ENCODE data around the gene DNAJC1. TPM values are rescaled to one million over a fixed set of nuclear protein-coding genes. Genes with fewer than 3 reads are reported as not detected.
A peak's percentile ranks its signal among the peaks of the same experiment; 100 is the strongest.
"Not testable (repeated sequence)": the region's sequence is repeated elsewhere in the genome, so short reads cannot be mapped to it uniquely, and the experiment has no call there.

DNAJC1 gene, protein sequence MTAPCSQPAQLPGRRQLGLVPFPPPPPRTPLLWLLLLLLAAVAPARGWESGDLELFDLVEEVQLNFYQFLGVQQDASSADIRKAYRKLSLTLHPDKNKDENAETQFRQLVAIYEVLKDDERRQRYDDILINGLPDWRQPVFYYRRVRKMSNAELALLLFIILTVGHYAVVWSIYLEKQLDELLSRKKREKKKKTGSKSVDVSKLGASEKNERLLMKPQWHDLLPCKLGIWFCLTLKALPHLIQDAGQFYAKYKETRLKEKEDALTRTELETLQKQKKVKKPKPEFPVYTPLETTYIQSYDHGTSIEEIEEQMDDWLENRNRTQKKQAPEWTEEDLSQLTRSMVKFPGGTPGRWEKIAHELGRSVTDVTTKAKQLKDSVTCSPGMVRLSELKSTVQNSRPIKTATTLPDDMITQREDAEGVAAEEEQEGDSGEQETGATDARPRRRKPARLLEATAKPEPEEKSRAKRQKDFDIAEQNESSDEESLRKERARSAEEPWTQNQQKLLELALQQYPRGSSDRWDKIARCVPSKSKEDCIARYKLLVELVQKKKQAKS
- total RNA-seq (2014; rRNA removed; shearing (Covaris generic)) = 15.1 and 26.5 TPM in 2 replicates

- peak; percentile 88 for DNase-seq (ENCODE audit: low read depth)
These were observed at the start of gene DNAJC1 for GRCh38 chr10:22003177-22003963. TSS of gene DNAJC1 (minus strand) at chr10:22003730. CDS start at chr10:22003434, 296 bp downstream.

GRCh38 chr10:22053048-22053447 is 49.5 kb upstream of the DNAJC1 start:
- DNase-seq (ENCODE audit: low read depth) = peak; percentile 29

DNA sequence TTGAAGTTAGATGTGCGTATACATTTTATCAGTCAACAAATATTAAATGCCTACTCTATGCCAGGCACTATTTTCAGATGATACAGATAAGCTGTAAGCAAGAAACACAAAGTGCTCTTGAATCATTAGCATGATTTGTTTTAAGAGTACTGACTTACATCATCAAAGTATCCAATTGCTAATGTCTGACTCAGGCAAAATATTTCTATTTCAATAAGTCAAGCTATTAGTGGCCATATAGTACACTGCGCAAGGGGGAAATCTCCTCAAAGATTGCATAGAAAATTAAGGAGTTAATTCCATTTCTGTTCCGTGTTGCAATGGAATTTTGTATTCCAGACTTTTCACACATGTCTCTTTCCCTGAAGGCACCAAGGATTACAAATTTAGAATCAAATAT is 46.1 kb upstream of the DNAJC1 start:
- DNase-seq (ENCODE audit: low read depth) = no peak

- DNase-seq (ENCODE audit: low read depth) = no peak
These were observed 44.3 kb upstream of the DNAJC1 start for GRCh38 chr10:22047812-22048211.

DNA sequence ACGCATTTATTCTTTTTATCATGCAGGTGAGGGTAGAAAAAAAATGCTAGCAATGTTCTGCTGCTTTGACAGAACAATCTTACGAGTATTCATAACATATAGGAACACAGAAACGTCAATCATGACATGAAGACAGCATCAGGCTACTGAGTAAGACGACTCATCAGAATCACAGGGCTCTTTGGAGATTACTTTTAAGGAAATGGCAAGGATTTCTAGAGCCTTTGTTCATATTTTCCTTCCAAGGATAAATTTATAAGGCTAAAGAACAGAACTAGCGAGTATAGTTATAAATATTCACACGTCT is 39.8 kb upstream of the DNAJC1 start:
- no peak for DNase-seq (ENCODE audit: low read depth)

DNA sequence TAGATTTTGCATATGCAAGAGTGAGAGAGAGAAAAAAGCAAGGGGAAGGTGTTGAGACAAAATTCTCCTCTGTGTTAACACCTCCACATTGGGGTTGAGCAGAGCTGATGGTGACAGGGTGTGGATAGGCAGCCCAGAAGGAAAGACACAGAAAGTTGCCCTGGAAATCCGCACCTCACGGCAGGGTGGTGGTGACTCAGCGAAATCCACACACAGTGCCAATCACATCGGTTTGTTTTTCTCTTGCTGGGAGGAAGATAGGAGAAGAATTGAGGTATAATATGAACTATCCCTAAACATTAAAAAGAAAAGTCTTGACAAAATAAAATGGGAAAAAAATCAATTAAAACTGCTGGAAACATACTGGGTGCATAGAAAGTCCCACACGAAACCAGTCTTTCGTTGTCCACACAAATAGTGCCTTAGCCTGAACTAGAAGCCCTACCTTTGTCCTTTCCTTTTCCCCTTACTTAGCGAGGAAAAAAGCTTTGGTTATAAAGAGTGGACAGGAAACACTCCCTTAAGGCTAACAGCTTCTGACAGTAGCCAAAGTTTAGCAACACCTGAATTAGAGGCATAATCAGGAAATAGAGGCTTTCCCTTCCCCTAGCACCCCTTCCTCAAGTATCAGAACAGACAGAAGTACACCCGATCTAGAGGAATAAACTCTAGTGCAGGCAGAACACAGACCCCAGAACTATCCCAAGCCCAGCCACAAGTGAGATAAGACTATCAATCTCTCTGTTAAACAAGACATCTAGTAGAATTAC is 39.2 kb upstream of the DNAJC1 start:
- no peak for DNase-seq (ENCODE audit: low read depth)

GRCh38 chr10:22034333-22034732 is 30.8 kb upstream of the DNAJC1 start:
- no peak for DNase-seq (ENCODE audit: low read depth)

DNA sequence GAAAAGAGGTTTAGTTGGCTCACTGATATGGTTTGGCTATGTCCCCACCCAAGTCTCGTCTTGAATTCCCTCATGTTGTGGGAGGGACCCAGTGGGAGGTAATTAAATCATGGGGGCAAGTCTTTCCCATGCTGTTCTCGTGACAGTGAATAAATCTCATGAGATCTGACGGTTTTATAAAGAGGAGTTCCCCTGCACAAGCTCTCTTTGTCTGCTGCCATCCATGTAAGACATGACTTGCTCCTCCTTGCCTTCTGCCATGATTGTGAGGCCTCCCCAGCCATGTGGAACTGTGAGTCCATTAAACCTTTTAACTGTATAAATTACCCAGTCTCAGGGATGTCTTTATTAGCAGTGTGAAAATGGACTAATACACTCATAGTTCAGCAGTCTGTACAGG is 28.7 kb upstream of the DNAJC1 start:
- not testable (repeated sequence) for DNase-seq (ENCODE audit: low read depth)

DNA sequence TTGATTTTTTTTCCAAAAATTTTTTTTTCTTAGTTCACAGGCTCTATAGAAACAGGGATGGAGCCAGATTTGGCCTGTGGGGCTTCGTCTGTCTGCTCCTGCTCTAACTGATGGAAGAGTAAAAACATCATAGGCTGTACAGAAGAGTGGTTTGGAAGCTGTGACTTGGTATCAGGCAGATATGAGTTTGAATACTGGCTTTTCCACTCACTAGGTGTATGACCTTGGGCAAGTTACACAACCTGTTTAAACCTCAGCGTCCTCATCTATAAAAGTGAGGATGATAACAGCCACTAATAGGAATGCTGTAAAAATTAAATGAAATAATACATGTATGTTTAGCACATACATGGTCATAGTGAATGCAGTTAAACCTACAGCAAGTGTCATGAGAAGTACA is 26.9 kb upstream of the DNAJC1 start:
- DNase-seq (ENCODE audit: low read depth) = no peak

- DNase-seq (ENCODE audit: low read depth) = no peak
These were observed 26.1 kb upstream of the DNAJC1 start for GRCh38 chr10:22029445-22030236.

- DNase-seq (ENCODE audit: low read depth) = no peak
These were observed 24.1 kb upstream of the DNAJC1 start for GRCh38 chr10:22027364-22028238.

DNA sequence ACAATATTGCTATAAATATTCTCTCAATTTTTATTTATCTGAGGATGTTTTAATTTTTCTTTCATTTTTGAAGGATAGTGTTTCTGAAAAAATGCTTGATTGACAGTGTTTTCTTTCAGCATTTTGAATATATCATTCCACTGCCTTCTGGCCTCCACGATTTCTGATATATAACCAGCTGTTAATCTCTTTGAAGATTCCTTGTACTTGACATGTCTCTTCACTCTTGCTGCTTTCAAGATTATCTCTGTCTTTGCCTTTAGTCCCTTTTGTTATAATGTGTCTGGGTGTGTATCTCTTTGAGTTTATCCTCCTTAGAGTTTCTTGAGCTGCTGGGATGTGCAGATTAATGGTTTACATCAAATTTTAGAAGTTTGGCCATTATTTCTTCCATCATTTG is 22.8 kb upstream of the DNAJC1 start:
- no peak for DNase-seq (ENCODE audit: low read depth)

- DNase-seq (ENCODE audit: low read depth) = no peak
These were observed 20.0 kb upstream of the DNAJC1 start for GRCh38 chr10:22023508-22023907.

DNA sequence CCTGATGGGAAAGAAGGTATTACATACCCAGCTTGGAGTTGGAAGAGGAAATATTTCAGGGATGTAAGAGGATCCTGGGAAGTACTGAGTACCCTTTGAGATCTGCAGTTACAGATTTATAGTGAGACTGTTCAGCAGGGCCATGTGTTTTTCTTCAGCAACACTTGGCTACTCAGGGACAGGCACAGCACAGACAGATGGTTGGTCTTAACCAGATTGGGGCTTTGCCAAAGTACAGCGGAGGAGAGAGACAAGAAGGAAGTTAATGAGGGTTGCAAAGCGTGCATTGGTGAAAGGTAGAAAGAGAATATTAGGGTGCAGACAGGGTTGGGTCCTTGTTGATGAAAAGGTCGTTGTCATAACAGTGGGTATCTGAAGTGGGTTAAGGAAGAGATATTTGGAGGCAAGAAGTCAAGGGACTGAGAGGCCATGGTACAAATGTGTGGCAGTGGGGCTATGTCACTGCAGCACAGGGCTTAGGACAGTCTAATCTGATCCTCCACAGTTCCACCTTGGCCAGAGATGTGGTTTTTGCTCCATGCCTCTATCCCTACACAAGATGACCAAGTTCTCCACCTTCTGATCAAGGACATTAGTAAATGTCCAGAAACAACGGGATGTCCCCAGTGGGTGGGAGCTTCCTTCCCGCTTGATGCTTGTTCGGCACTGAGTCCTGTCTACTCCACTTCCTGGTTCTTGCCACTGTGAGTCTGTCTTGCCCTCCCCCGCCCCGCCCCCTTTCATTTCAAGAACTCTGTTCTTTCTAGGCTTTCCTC is 18.9 kb upstream of the DNAJC1 start:
- no peak for DNase-seq (ENCODE audit: low read depth)

- not testable (repeated sequence) for DNase-seq (ENCODE audit: low read depth)
These were observed 17.6 kb upstream of the DNAJC1 start for GRCh38 chr10:22021144-22021543.

DNA sequence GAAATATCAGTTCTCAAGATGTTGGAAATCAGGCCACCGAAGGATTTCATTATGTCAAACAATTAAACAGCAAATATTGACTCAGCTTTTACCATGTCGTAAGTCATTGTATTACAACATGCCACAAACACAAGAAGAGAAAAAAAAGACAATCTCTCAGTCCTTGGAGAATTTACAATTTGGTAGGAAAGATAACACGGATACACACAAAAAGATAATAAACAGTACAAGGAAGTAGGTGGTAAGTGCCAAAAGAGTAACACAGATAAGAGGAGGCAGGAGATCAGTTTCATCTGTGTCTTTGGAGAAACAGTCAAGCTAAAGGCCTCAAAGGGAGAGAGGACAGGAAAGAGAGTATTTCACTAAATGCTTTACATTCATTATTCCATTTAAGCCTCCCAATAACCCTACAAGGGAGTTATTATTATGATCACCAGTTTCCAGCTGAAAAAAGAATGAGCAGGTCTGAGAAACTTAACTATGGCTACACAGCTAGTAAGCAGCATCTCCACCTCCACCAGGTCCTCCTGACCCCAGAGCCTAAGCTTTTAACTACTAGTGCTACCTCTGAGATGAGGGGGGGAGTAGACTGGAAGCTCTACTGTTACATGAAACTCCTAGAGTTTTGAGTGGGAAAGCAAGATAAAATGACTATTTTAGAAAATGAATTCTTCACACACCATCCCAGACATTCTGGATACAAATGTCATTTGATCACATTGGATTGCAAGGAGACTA is 13.9 kb upstream of the DNAJC1 start:
- no peak for DNase-seq (ENCODE audit: low read depth)

DNA sequence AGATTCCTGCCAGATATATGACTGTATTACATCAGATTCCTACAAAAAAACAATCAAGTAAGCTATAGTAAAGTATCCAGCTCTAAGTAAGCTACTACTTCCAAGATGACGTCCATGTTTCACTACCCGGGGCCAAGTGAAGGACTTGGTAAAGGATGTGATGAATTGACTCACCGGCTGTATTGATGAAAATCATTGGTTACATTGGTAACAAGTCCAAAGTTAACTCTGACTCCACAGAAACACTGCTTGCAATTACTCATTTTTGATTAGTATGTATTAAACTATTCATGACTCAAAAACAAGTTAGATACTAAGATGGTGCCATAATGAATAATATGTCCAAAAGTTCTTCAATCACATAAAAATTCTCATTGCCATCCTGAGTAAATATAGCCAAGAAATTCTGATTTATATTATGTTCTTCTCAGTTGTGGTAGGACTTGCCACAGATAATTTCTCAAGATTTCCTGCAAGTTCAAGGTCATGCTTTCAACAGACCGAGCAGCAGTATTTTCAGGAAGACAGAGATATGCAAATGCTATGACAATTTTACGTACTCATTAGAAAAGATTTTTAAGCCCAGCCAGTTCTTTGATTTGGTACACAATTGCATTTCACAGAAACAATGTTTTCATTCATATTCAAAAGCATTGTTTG is 12.6 kb upstream of the DNAJC1 start:
- DNase-seq (ENCODE audit: low read depth) = no peak

DNA sequence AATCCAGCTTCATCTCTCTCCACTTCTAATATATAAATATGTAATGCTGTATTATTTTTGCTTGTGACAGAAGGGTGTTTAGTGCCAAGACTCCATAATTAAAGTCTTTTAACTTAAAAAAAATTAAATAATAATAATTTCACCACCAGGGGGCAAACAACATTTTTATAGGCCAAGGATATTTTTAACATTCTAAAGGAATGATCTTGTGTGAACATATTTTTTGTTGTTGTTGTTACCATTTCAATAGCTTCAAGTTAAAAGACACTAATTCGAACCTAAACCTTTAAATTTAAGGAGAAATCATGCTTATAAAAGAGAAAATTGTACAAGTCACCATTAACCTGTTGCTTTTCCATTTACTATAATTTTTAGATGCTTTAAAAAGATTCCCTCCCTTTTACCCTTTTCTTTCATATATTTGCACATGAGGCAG is 7.5 kb upstream of the DNAJC1 start:
- no peak for DNase-seq (ENCODE audit: low read depth)
